HG03066 (cell line): ENCODE data around the gene MAMLD1.

Experiments used
- ATAC-seq: cut with Tn5 transposase; IDR thresholded peaks from one replicate; pipeline ENCODE4 v1.9.1; 2021; ENCODE audit warnings: low read depth; ENCODE audit not compliant: unreplicated experiment

Gene MAMLD1

DNA sequence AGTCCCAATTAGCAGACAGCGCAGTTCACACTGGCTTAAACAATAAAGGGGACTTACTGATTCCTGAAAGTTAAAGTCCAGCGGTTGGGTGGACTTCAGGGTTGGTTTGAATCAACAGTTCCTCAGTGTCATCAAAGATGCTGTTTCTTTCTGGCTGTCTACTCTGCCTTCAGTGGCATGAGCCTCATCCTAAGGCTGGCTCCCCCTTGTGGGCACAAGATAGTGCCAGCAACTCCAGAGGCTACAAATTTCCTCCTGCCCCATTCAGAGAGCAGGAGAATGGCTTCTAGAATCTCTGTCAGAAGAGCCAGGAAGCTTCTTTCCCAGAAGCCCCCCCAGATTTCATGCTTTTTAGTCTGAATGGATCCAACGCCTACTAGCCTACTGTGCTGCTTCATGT is 122.9 kb downstream of the MAMLD1 start:
- no peak for ATAC-seq

DNA sequence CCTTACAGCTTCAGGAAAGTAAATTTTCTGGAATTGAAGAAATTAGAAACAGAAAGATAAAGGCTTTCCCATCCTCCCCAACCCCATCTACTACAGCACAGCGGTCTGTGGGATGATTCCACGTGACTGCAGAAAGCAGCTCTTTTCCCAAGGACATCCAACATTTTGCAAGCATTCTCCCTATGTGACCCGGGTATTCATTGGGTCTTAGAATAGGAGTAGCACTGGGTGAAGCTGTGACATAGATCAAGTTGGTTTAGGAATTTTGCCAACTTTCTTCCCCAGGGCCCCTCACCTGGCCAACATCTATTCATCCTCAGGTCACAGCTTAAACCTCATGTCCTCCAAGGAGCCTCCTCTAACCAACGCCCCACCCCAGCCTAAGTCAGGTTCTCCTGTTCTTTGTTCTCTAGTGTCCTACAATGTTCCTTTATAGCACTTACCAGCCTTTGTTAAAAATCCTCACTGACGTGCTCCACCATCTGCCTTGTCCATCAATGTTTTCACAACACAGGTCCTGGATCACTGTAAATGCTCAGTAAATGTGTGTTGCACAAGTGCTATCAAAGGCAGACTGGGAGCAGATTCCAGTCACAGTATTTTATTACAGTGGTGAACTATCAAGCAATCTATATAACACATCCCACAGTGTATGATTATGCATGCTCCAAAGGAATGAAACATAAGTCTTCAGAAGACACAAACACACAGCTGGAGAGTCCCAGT is 124.4 kb downstream of the MAMLD1 start:
- ATAC-seq, result no peak

DNA sequence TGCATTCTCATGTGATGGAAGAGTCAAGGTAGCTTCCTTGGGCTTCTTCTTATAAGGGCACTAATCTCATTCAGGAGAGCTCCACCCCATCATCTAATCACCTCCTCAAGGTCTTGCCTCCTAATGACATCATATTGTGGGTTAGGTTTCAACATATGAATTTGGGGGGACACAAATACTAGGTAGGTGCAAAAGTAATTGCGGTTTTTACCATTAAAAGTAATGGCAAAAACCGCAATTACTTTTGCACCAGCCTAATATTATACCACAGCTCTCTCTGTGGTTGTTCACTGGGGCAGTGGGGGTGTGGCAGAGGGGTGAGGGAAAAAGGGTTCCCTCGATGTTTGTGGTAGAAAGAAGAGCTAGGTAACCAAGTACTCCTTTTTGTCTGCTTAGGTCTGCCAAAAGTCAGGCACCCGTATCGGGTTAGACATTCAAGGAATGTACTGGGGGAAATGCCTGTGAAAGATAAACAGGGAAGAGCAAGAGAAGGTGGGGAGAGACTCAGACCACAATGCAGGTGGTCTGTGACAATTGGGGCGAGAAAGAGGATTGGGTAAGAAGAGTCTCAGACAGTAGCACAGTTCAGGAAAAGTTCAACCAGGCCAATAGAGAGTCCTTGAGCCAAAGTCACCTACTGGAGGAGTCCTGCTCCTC is 126.4 kb downstream of the MAMLD1 start:
- no peak for ATAC-seq

DNA sequence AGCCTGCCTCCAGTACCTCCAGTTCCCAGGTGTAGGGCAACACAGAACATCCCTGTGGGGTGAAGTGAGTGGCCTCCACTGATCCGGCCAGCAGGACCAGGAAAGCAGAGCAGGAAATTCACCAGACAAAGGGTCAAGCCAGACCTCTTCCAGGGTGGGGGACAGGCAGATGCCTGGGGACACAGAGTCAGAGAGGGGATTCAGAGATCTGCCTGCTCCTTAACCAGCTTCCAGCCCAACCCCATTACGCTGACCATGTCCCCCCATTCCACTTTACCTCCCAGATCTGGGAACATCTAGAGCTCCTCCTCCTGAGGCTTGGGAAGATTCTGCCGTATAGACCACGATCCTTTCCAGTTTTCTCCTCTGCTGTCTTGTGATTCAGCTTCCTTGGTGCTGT is 132.4 kb downstream of the MAMLD1 start:
- no peak for ATAC-seq

DNA sequence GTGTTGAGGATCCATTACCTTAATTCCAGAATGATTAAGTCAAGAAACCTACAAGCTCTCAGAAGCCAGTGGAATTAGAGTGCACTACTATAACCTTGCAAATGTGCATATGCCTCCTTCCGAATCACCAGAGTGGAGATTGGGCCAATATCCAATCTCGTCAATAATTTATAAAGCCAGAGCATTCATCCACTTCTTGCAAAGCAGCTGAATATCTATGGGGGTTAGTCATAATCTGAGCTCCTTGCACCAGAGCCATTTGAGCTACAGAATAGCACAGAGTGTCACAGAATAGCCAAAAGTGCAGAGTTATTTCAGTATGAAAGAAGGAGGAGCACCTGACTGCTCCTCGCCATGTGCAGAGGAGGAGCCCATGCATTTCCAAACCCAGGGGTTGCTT is 136.1 kb downstream of the MAMLD1 start:
- no peak for ATAC-seq

DNA sequence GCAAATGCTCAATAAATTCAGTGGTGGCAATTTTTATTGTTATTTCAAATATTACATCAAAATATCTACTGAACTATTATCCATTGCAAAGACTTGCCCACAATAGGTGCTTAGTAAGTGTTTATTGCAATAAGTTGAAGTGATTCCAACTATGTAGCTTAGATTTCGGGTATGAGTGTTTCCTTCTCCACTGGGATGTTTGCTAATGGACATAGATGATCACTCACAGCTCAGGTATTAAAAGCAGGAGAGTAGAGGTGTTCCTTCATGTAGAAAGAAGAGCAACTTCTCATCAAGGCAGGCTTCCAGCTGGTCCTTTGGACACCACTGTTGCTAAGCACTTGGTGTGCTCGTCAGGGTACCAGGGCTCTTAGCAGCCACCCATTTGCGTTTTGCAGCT is 139.0 kb downstream of the MAMLD1 start:
- no peak for ATAC-seq

DNA sequence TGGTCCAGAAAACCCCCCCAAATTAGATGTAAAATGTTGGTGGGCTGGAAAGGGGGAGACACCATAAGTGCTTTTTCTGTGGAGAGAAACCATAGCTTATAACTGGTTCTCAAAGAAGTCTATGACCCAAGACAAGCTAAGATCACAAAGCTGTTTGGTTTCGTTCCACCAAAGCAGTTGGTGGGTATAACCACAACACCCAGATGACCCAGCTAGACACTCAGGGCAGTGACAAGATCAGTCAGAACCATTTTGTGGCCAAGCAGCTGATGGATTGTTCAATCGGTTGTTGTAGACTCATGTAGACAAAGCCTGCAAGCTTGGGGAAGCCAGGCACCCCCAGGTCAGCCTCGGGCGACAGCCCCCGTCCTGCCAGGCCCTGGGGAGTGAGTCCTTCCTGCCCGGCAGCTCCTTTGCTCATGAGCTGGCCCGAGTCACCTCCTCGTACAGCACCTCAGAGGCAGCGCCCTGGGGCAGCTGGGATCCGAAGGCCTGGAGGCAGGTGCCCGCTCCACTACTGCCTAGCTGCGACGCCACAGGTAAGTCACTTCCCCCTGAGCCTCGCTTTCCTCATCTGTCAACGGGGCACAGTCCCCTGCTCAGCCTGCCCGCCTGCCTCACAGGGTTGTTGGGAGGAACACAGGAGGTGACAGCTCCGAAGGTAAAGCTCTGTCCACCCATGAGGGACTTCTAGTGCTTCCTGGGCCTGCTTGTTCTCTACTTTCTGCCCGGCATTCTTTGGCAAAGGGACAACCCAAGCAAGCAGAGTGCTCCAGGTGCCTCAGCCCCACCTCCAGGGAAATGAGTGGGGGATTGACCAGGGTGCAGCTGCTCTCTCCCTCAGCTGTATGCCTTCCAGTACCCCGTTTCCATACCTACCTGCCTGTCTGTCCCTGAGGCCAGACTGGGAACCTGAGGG is 140.1 kb downstream of the MAMLD1 start:
- no peak for ATAC-seq

DNA sequence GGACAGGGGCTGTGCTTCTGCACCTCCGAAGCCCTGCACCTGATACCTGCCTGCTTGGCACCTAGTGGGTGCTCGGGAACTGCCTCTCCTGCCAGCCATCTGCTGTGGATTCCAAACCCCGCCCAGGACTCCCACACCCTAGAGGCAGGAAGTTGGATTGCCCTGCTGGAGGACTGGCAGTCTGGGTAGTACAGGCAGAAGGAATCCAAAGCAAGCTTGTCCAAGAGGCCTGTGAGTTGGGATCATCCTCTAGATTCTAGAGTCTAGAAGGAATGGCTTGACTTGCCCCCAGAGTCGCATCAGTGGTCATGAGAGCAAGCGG is 140.7 kb downstream of the MAMLD1 start:
- ATAC-seq, result no peak

DNA sequence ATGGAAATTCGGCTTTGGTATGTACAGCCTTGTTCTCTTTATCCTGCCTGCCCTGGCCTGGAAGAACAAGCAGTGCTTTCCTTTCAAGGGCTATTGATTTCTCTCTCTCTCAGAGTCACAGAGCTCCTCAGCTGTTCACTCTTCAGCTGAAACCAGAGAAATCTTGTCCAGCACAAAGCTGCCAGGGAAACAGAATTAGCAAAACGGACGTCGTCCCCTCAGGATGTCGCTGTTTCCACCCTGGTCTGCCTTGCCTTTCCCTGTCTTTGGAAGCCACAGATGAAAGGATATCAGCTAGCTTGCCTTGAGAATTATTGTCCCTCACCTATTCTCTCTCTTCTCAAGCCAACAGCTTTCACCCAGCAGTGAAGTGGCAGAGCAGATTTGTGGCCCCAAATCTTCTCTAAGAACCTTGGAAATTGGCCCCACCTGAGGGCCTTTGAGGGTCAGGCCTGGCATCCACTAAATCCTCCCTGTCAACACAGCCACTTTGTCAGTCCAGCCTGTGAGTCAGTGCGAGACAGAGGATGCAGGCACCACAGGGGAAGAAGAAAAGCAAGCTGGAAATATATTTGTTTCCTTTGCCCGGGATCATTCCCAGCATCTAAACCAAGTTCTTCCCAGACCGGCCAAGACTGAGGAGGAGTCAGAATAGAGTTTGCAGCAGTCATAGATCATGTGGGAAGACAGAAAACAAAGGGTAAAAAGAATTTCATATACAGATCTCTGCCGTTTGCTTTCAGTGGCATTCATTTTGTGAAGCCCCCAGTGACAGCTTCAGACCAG is 141.5 kb downstream of the MAMLD1 start:
- ATAC-seq, result no peak

DNA sequence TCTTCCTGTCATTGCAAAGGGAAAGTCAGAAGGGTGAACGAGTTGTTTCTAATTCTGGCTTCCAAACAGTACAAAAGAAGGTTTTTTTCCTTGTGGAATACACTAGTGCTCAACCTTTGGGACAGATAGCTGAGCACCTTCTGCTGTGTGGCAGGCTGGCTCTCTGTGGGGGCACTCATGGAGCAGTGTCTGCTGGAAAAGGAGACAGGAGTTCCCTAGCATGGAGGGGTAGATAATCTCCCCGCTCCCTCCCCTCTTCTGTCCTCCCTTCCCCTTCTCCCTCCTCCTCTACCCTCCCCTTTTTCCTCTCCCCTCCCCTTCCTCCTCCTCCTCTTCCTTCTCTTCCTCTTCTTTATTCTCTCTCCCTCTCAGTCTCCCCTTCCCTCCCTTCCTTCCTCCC is 142.9 kb downstream of the MAMLD1 start:
- no peak for ATAC-seq

DNA sequence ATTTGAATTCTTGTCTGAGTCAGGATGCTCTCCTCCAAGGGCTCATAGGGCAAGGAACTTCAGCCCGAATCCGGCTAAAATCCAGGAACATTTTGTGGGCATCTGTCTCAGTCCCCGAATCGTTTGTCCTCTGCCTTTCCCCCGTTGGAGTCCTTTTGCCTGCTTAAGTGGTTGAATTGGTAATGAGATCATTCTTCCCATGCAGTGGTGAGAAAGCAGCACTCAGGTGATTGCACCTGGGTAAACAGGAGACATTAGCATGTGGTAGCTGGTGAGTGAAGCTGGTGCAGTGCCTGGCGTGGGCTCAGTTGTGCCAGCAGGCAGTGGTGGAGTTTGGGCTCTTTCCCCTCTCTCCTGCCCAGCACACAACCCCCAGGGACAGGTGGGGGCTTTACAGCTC is 143.4 kb downstream of the MAMLD1 start:
- no peak for ATAC-seq

DNA sequence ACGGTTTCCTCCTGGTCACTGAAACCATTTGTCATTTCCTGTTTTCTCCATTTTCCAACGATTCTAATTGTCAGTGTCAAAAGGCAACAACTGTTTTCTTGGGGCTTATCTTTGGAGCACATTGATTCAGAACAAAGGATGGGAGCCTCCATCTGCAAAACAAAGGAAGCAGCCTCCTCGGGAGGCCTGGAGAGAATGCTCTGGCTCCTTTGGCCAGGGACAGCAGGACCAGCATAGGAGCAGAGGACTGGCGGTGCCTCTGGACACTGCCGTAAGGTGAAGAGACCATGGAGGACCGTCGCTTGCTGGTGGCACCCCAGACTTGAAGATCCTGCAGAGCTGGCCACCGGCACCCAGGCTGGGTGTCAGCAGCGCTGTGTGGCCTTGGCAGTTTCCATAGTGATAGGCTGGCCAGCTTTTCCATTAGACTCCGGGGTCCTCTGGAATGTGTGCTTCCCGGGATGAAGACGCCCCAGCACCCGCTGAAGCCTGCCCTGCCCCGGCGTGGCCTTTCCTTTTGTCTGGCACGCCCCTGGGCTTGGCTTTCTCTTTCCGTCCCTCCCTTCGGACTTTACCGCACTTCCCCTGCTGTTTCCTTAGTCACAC is 144.2 kb downstream of the MAMLD1 start:
- ATAC-seq, result no peak

DNA sequence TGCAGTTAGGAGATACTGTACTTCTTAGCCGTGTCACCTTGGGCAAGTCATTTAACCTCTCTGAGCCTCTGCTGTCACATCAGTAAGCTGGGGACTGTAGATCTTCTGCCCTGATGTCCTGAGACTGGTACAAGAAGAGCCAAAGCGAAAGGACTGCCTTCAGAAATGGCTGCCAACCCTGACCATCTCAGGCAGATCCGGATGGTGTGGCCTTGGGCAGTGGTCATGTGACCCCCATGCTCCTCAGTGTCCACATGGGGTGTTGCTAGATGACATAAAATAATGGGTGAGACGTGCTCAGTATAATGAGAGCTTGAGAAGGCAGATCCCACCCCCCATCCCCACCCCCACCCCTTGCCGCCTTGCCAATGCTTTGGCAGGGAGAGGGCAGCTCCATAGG is 144.9 kb downstream of the MAMLD1 start:
- ATAC-seq, result no peak

DNA sequence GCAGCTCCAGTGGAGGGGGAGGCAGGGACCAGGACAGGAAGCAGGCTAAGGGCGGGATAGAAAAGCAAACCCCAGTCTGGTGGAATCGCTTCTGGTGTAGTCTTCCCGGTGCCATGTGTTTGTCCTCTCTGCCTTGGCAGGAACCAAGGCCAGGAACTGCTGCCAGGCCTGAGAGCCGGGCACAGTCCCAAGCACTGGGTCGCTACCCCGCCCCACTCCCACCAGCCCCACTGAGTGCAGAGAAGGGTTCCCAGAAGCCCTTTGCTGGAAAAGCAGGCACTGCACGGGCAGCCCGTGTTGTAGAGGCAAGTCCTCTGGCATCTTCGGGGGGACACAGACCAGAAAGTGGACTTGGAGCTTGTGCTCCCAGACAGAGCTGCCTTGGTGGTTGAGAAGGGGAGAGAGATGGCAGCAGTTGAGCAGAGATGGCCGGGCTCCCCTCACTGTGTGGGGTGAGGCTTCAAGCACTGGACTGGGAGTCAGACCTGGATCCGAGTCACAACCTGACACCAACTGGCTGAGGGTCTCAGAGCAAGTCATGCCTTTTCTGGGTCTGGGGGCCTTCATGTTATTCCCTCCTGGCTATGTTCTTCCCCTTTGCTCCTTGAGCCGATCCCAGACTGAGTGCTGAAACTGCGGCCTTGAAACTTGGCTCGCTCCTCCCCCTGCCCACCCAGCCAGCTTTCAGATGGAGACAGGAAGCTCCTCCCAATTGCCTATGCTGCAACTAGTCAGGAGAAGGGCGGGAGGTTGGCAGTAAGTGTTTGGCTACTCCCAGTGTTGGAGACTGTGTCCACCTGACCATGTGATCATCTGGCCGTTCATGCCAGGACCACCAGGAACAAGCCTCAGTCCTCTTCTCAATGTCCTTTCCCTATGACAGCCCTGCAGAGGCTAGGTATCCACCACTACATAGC is 145.6 kb downstream of the MAMLD1 start:
- no peak for ATAC-seq

DNA sequence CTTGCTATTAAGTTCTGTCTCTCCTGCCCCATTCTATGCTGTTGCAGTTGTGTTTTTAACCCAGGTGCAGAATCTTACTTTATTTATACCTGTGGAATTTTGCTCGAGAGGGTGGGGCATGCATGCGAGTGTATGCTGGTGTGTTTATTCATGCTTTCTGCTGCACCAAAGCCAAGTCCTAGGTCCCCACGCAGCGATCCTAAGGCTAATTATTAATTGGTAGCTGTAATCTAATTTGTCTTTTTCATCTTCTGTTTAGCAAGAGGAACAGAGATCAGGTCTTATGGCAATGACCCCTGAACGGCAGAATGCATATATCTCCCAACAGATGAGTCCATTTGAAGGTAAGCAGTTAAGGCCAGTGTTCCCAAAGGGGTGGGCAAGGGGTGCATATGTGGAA is 146.6 kb downstream of the MAMLD1 start:
- no peak for ATAC-seq

DNA sequence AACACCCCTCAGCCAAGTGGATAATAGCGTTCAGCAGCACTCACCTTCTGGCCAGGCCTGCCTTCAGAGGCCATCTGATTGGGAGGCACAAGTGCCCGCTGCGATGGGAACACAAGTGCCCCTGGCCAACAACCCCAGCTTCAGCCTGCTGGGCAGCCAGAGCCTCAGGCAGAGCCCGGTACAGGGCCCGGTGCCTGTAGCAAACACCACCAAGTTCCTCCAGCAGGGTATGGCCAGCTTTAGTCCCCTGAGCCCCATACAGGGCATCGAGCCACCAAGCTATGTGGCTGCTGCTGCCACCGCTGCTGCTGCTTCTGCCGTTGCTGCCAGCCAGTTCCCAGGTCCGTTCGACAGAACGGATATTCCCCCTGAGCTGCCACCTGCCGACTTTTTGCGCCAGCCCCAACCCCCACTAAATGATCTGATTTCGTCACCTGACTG is 149.4 kb downstream of the MAMLD1 start:
- no peak for ATAC-seq

DNA sequence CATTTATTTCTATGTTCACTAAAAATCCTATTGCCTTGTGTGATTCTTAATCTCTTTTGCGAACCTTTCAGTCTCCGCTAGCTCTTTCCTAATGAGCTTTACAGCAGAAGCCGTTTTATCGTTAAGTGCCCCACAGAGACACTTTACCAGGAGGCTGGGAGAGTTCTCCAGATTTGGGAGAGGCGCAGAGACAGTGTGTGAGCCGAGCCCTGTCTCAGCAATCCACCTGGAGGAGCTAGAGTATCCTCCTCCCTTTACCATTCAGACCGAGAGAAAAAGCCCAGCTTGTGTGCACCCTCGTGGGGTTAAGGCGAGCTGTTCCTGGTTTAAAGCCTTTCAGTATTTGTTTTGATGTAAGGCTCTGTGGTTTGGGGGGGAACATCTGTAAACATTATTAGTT is 150.4 kb downstream of the MAMLD1 start:
- no peak for ATAC-seq

DNA sequence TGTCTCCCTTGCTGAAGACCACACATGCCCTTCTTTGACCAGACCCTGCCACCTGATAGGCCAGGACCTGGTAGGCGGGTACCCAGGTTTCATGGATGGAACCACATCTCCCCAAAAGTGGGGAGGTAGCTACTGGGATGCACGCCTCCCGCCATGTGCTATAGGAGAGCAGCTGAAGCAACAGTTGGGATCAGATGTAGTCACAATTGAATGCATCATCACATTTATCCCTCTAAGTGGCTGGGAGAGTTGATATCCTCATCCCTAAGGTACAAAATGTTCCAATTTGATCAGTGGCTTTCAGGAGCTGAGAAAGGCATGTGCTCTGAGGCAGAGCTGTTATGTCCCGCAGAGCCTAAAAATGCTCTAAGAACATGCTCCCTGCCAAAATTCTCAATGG is 151.3 kb downstream of the MAMLD1 start:
- ATAC-seq, result no peak

DNA sequence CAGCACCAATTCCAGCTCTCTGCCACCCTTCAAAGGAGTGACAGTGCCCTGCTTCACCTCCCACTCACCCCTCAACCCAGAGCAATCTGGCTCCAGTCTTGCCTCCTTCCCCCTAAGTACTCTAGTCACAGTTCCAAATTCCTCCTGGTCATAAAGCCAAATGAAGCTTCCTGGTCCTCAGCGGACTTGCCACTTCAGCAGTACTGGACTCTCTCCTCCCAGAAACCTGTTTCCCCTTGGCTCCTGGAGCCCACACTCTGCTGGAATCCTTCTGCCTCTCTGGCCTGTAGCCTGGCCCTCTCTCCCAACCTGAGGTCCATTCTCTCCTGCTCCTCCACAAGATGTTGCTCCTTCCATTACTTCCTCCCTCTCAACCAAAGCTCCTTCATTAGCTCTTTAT is 152.7 kb downstream of the MAMLD1 start:
- no peak for ATAC-seq
